H7 (cell line): Measurements from ENCODE around the gene CUL9. TPM values are rescaled to one million over a fixed set of nuclear protein-coding genes. Genes with fewer than 3 reads are reported as not detected.

Source experiments
- DNase-seq: peaks from one replicate; pipeline ENCODE4 v3.0.0; 2012
- H3K27me3 ChIP-seq: 2 replicates; pipeline ENCODE4 v1.6.0; 2011; ENCODE audit warnings: mild to moderate bottlenecking, low read length; ENCODE audit not compliant: control insufficient read depth, insufficient read depth
- H3K36me3 ChIP-seq: replicated peaks from 2 replicates; pipeline ENCODE4 v1.5.1; 2011; ENCODE audit warnings: low read length; ENCODE audit not compliant: control insufficient read depth, insufficient read depth
- H3K4me3 ChIP-seq: 2 replicates; pipeline ENCODE4 v1.5.1; 2011; ENCODE audit warnings: low read depth, mild to moderate bottlenecking, control low read depth, low read length, moderate library complexity; ENCODE audit not compliant: insufficient read depth
- total RNA-seq: library from RNA; depleted of rRNA; stranded (reverse); fragments of >200 nt; shearing (Covaris generic); gene quantifications from 2 replicates; pipeline ENCODE4 v1.2.3, GENCODE V29; 2014

Gene CUL9
- total RNA-seq, 1 experiment from 2014 or later = 9.4 TPM

GRCh38 chr6:43221046-43221972 lies 39.3 kb downstream of the CUL9 start:
- Histone ChIP-seq H3K27me3 (no peaks in the 10 kb centered on the region), H3K4me3 (no peak overlapping the region), H3K36me3 (peaks cover 3% of the 10 kb centered on the region)
- peak; percentile 34 for DNase-seq

- peak; percentile 47 for DNase-seq
- Histone ChIP-seq H3K36me3 (peaks cover 3% of the 10 kb centered on the region), H3K27me3 (no peaks in the 10 kb centered on the region)
Observed at GRCh38 chr6:43222418-43223059, 40.5 kb downstream of the CUL9 start.

GRCh38 chr6:43223175-43223574 lies 41.2 kb downstream of the CUL9 start:
- Histone ChIP-seq H3K27me3 (no peaks in the 10 kb centered on the region), H3K4me3 (no peak overlapping the region), H3K36me3 (peaks cover 3% of the 10 kb centered on the region)
- DNase-seq = peak; percentile 46

More at GRCh38 chr6:43222418-43223059, 40.5 kb downstream of the CUL9 start:
- H3K4me3 ChIP-seq = no peak overlapping the region

- Histone ChIP-seq H3K27me3 (peaks cover 16% of the 10 kb centered on the region), H3K4me3 (no peak overlapping the region), H3K36me3 (peaks cover 3% of the 10 kb centered on the region)
- peak; percentile 19 for DNase-seq
Observed at GRCh38 chr6:43226192-43226851, 44.3 kb downstream of the CUL9 start.

GRCh38 chr6:43228951-43229802 lies 47.2 kb downstream of the CUL9 start, which contains the start of gene DNPH1:
Gene DNPH1 (minus strand): TSS chr6:43229481. CDS start chr6:43229456, 25 bp downstream.
- Histone ChIP-seq H3K27me3 (peaks cover 21% of the 10 kb centered on the region), H3K36me3 (peaks cover 1% of the 10 kb centered on the region; the same call in 1 of the 2 replicates), H3K4me3 (peak within 1 kb of the TSS; percentile 68)
- DNase-seq = peak; percentile 95

- Histone ChIP-seq H3K4me3 (peak overlapping the region; percentile 68; the same call in 1 of the 2 replicates), H3K36me3 (no peaks in the 10 kb centered on the region), H3K27me3 (peaks cover 21% of the 10 kb centered on the region)
- DNase-seq = no peak
Observed at GRCh38 chr6:43229803-43230620, 48.0 kb downstream of the CUL9 start.

- Histone ChIP-seq H3K36me3 (no peaks in the 10 kb centered on the region), H3K27me3 (peaks cover 21% of the 10 kb centered on the region), H3K4me3 (no peak overlapping the region)
- DNase-seq = no peak
Observed at GRCh38 chr6:43231053-43231452, 49.1 kb downstream of the CUL9 start.

GRCh38 chr6:43231735-43232450 lies 49.9 kb downstream of the CUL9 start:
- H3K27me3 ChIP-seq = peaks cover 21% of the 10 kb centered on the region
- no peak overlapping the region for H3K4me3 ChIP-seq
- DNase-seq = no peak
- H3K36me3 ChIP-seq = no peaks in the 10 kb centered on the region

- no peak for DNase-seq
- Histone ChIP-seq H3K36me3 (no peaks in the 10 kb centered on the region), H3K27me3 (peaks cover 12% of the 10 kb centered on the region), H3K4me3 (no peak overlapping the region)
Observed at GRCh38 chr6:43235841-43236240, 53.8 kb downstream of the CUL9 start.

- no peak for DNase-seq
- Histone ChIP-seq H3K36me3 (no peaks in the 10 kb centered on the region), H3K27me3 (peaks cover 32% of the 10 kb centered on the region), H3K4me3 (no peak overlapping the region)
Observed at GRCh38 chr6:43239054-43239453, 57.1 kb downstream of the CUL9 start.

GRCh38 chr6:43240950-43241349 lies 59.0 kb downstream of the CUL9 start:
- Histone ChIP-seq H3K27me3 (peaks cover 51% of the 10 kb centered on the region), H3K4me3 (no peak overlapping the region), H3K36me3 (no peaks in the 10 kb centered on the region)
- DNase-seq = no peak

- DNase-seq = no peak
- H3K4me3 ChIP-seq = no peak overlapping the region
- peaks cover 55% of the 10 kb centered on the region for H3K27me3 ChIP-seq
- H3K36me3 ChIP-seq = no peaks in the 10 kb centered on the region
Observed at GRCh38 chr6:43241446-43241845, 59.5 kb downstream of the CUL9 start.
